ENCODE results near the gene DDX42. TPM values are rescaled to one million over a fixed set of nuclear protein-coding genes. Genes with fewer than 3 reads are reported as not detected.

The DDX42 gene
- total RNA-seq, 1 experiment from 2014 or later, result 184 TPM

- H3K27ac Mint-ChIP-seq, result no peak overlapping the region
- Histone ChIP-seq H3K56ac (ENCODE audit: insufficient read length, low read depth, low read length) (no peak overlapping the region), H2BK5ac (ENCODE audit: insufficient read length, low read length) (no peak overlapping the region), H2BK12ac (ENCODE audit: insufficient read length, low read depth, low read length) (no peak overlapping the region), H2BK15ac (ENCODE audit: low read depth, low read length) (no peak overlapping the region), H3K27ac (ENCODE audit: insufficient read length, low read depth, low read length) (no peak overlapping the region), H3K79me2 (ENCODE audit: insufficient read depth, low read length) (peaks cover 2% of the 10 kb centered on the region; the same call in 1 of the 2 replicates), H2BK120ac (ENCODE audit: low read depth, low read length, poor library complexity, severe bottlenecking) (no peak overlapping the region), H4K20me1 (ENCODE audit: control insufficient read depth, insufficient read depth, insufficient read length) (no peaks in the 10 kb centered on the region), H3K18ac (ENCODE audit: insufficient read length, low read depth, low read length) (no peak overlapping the region), H2BK20ac (ENCODE audit: low read depth, low read length, poor library complexity, severe bottlenecking) (no peak overlapping the region), H3K9me3 (ENCODE audit: control insufficient read depth, low read depth, low read length) (no peaks in the 10 kb centered on the region), H3K23ac (ENCODE audit: insufficient read length, low read depth, low read length) (no peak overlapping the region), H3K4me2 (ENCODE audit: insufficient read depth, insufficient read length, low read length) (no peak overlapping the region), H2AK5ac (ENCODE audit: insufficient read length, low read length) (no peak overlapping the region), H4K91ac (ENCODE audit: insufficient read length, low read depth, low read length) (no peak overlapping the region), H3K4ac (ENCODE audit: low read depth, low read length) (no peak overlapping the region), H3K79me1 (ENCODE audit: insufficient read depth, low read depth, low read length, poor library complexity, severe bottlenecking) (peaks cover 13% of the 10 kb centered on the region), H3T11ph (ENCODE audit: low read length) (no peak overlapping the region), H3K23me2 (ENCODE audit: insufficient read length, low read depth, low read length, poor library complexity, severe bottlenecking) (no peaks in the 10 kb centered on the region), H3K4me1 (ENCODE audit: insufficient read depth, low read length) (no peaks in the 10 kb centered on the region), H3K14ac (ENCODE audit: insufficient read depth, low read length) (no peak overlapping the region), H4K5ac (ENCODE audit: insufficient read length, low read depth, low read length) (no peak overlapping the region), H2AFZ (ENCODE audit: low read length) (no peak overlapping the region), H3K9ac (ENCODE audit: extremely low read depth, insufficient read length, low read length) (no peak overlapping the region), H3K27me3 (ENCODE audit: insufficient read depth, low read length) (no peaks in the 10 kb centered on the region), H4K8ac (replicated peaks; ENCODE audit: insufficient read length, low read depth, low read length) (no peak overlapping the region)
- H3K9me3 Mint-ChIP-seq, result no peaks in the 10 kb centered on the region
- no CpG with 5 or more reads among the region's 6 CpGs for WGBS (ENCODE audit: extremely low coverage, insufficient read length, low lambda C conversion rate)
- no peak for TF ChIP-seq CTCF (conservative IDR thresholded peaks at IDR 0.05)
- H3K4me1 Mint-ChIP-seq, result no peaks in the 10 kb centered on the region
- H3K36me3 Mint-ChIP-seq (ENCODE audit: insufficient read depth in 1 of 3, low read depth in 3 of 3), result peaks cover 29 to 83% (median 53%) of the 10 kb centered on the region in 3 experiments; a peak in 6 of 7 replicates
- H3K27me3 Mint-ChIP-seq (ENCODE audit: low read depth), result no peaks in the 10 kb centered on the region
- no peak overlapping the region for H3K4me3 Mint-ChIP-seq
- no peak for DNase-seq
Observed at GRCh38 chr17:63790057-63790456, 16.1 kb downstream of the DDX42 start.
